ENCODE results near the gene GALNT1.
"Not testable (repeated sequence)": the region's sequence is repeated elsewhere in the genome, so short reads cannot be mapped to it uniquely, and the experiment has no call there.

The GALNT1 gene

GRCh38 chr18:35581546-35581897 lies at the start of gene GALNT1:
Gene GALNT1, plus strand, starts transcription at chr18:35581740. Its CDS starts 72,923 bp downstream, at chr18:35654663.
- no peak for DNase-seq

DNA sequence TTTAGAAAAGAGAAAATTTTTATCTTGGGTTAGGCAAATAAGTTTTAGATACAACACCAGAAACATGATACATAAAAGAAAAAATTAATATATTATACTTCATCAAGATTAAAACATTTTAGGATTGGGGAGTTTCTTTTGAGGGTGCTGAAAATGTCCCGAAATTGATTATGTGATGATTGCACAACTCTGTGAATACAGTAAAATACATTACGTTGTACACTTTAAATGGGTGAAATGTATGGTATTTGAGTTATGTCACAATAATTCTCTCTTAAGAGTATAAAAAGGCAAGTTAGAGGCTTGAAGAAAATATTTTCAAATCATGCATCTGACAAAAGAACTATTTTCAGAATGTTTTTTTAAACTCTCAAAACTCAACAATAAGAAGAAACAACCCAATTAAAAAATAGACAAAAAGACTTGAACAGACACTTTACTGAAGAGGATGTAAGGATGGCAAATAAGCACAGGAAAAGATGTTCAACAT lies 47.6 kb upstream of the GALNT1 start:
- DNase-seq: no peak

GRCh38 chr18:35535297-35535696 lies 46.2 kb upstream of the GALNT1 start:
- DNase-seq: no peak

GRCh38 chr18:35542356-35542755 lies 39.2 kb upstream of the GALNT1 start:
- no peak for DNase-seq

GRCh38 chr18:35547008-35547605 lies 34.4 kb upstream of the GALNT1 start:
- DNase-seq: no peak

DNA sequence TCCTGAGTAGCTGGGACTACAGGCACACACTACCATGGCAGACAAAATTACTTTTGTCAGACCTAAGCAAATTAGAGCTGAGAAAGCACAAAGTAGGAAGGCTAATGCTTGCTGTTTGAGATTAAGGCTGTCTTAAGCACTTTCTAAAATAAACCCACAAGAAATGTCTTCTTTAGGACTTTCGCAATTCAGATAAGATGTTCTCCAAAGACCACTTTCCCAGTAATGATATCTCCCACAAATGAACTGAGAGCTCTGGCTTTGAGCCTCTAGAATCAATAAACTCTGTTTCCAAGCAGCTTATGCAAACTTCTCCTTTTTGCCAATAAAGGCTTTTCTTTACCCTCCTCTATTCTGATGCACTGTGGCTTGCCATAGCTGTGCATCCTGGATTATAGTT lies 32.0 kb upstream of the GALNT1 start:
- no peak for DNase-seq

GRCh38 chr18:35553300-35553699 lies 28.2 kb upstream of the GALNT1 start:
- DNase-seq: no peak

DNA sequence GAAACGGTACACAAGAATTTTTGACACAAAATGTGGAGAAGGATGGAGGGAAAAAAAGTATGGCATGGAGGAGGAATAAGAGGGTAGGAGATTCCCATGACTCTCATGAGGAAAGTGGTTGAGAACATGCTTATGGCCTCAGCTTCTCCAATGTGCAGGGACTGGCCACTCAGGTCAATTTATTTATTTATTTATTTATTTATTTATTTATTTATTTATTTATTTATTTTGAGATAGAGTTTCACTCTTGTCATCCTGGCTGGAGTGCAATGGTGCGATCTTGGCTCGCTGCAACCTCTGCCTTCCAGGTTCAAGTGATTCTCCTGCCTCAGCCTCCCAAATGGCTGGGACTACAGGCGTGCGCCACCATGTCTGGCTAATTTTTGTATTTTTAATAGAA lies 26.0 kb upstream of the GALNT1 start:
- DNase-seq: not testable (repeated sequence)

DNA sequence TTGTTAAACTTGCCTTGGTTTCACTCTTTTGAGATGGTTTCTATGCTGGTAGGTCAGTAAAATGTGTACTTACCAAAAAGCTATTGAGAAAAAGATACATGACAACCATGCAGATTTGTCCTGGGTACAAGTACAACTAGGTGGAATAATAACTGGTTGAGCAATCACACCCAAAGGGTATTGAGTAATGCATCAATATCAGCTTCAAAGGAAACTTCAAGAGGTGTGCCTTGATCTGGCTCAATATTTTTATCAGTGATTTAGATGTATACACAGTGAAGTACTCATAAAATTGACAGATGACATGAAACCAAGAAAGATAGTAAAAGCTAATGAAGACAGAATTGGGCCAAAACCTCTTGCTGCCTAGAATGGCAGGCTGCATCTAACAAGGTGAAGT lies 21.7 kb upstream of the GALNT1 start:
- no peak for DNase-seq

DNA sequence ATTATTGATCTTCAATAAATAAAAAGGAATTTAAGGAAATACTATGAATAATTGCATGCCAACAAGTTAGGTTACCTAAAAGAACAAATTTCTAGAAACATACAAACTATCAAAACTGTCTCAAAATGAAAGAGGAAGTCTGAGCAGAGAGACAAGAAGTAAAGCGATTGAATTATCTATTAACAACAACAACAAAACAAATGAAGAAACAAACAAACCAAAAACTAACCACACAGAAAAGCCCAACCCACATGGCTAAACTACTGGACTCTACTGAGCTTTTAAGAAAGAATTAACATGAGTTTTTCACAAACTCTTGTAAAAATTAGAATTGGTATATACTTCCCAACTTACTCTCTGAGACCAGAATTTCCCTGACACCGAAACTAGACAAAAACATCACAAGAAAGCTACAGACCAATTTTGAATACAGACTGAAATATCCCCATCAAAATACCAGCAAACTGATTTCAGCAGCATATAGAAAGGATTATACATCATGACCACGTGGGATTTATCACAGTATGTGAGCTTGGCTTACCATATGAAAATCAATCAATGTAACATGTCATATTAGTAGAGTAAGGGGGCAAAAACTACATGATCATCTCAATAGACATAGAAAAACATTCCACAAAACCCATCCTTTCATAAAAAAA lies 16.6 kb upstream of the GALNT1 start:
- DNase-seq: no peak

- DNase-seq: no peak
Observed at GRCh38 chr18:35566019-35566418, 15.5 kb upstream of the GALNT1 start.

DNA sequence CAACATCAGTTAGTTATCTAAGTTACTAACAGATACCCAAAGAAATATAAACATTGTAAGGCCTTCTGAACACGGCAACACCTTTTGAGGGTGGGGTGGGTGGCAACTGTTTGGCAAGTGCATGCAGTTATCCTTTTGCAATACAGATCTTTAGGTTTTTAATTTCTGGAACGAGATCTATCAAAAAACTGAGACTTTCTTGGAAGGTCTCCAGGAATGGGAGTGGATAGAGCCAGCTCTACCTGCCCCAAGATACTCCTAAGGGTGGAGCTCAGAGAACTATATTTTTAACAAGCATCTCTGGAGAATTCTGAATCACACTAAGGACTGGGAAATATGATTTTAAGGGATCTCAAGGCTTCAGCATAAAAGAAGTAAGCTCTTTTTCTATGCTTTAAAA lies 11.4 kb upstream of the GALNT1 start:
- DNase-seq: no peak

DNA sequence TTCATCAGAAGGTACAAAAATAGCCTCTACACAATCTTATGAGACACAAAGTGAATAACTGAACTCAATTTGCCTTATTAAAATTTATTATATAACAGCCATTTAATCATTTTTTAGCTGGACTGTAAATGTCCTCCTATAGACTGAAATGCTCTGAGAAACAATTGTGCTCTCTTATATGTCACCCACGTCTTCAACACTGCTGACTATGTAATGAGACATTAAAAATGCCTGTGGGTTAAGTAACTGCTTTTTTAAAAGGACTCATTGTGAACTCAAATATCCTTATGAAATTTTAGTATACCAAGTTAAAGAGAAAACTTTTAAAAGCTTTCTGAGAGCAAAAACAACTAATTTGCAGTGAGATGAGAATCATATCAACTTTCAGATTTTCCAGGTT lies 10.4 kb upstream of the GALNT1 start:
- no peak for DNase-seq

DNA sequence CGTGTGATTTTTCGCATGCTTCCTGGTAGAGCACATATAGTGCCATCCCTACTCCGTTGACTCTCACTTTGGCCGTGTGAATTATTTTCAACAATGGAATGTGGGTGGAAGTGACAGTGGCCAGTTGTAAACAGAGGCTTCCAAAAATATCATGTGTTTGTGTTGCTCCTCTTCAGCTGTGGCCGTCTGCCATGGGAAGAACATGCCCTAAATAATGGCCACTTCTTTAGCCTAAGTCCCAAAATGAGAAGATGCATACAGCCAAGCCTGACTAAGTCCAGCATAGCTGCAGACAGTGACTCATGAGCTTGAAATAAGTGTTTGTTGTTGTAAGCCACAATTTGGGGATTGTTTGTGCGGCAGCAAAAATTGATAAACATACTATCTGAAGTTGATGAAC lies 8.9 kb upstream of the GALNT1 start:
- DNase-seq: no peak

DNA sequence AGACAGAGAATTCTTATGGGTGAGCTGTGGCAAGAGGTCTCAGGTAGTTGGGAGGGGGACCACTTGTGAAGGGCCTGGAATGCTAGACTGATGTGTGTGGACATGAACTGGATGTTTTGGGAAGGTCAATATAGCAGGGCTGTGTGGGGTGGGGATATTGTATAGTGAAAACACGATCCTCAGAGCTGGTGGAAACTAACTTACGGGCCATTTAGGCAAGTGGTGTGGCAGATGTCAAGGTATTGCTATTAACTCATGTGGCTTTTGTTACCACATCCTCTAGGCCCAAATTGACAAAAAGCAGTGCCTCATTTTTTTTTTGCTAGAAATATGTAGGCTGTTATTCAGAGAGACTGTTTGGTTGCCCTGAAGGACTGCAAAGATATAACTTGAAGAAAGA lies 8.0 kb upstream of the GALNT1 start:
- no peak for DNase-seq

DNA sequence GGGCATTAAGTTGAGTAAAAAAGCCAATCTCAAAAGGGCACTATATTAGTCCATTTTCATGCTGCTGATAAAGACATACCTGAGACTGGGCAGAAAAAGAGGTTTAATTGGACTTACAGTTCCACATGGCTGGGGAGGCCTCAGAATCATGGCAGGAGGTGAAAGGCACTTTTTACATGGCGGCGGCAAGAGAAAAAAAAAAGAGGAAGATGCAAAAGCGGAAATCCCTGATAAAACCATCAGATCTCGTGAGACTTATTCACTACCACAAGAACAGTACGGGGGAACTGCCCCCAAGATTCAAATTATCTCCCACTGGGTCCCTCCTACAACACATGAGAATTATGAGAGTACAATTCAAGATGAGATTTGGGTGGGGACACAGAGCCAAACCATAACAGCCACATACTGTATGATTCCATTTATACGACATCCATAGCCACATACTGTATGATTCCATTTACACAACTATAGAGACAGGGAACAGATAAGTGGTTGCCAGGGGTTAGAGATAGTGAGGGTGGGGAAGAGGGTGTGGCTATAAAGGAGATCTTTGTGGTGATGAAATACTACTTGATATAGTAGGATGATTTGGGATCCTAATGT lies 5.2 kb upstream of the GALNT1 start:
- not testable (repeated sequence) for DNase-seq

GRCh38 chr18:35577045-35577848 lies 4.3 kb upstream of the GALNT1 start:
- DNase-seq: no peak

GRCh38 chr18:35578481-35578880 lies 3.1 kb upstream of the GALNT1 start:
- DNase-seq: no peak

GRCh38 chr18:35578936-35579335 lies 2.6 kb upstream of the GALNT1 start:
- no peak for DNase-seq

GRCh38 chr18:35580701-35581539 lies 620 bp upstream of the GALNT1 start:
- DNase-seq: peak; percentile 65 to 67

DNA sequence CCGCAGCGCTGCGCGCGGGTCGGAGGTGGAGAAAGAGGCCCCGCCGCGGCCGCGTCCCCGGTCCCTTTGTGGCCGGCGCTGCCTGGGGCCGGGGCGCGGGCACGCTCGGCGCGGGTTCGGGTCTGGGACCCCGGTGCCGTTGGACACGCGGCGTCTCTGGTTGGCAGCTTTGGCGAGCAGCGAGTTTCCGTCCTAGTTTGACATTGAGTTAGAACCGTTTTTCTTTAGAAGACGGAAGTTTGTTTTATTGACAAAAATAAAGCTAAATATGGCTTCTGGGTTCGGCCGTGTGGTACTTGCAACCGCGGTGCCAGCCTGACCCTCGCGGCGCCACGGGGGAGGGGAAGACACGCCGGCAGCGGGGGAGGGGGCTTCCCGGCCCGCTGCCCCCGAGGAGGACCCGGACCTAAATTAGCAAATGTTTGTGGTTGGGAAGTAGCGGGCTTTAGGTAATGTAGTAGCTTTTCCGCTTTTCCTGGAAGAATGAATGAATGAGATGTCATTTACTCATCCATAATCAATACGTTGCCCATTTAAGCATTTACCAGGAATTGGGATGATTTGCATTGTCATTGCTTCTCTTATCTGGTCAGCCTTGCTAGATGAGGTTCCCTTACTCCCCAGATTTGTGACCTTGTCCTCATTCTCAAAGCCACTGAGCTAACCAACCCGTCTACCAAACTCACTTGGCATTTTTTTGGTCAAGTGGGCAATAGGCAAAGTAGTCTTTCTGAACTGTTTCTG lies 530 bp downstream of the GALNT1 start:
- DNase-seq: peak; percentile 5 to 24

Data from CD4-positive, alpha-beta T cell treated with Interleukin-1 beta for 1 hour (primary cell).